Stimulated activated CD4-positive, alpha-beta T cell treated with anti-CD3 and anti-CD28 coated beads, TNF-alpha, amount 100 ng/mL, for 4 hours (primary cell): ENCODE measurements around the gene NT5C2.
"Not testable (repeated sequence)": the region's sequence is repeated elsewhere in the genome, so short reads cannot be mapped to it uniquely, and the experiment has no call there.

Source experiments
- DNase-seq, 3 experiments: peaks; one replicate each; pipeline ENCODE4 v3.0.0-alpha.2; 2020; ENCODE audit warnings: low read depth in 3 of 3

The NT5C2 gene

DNA sequence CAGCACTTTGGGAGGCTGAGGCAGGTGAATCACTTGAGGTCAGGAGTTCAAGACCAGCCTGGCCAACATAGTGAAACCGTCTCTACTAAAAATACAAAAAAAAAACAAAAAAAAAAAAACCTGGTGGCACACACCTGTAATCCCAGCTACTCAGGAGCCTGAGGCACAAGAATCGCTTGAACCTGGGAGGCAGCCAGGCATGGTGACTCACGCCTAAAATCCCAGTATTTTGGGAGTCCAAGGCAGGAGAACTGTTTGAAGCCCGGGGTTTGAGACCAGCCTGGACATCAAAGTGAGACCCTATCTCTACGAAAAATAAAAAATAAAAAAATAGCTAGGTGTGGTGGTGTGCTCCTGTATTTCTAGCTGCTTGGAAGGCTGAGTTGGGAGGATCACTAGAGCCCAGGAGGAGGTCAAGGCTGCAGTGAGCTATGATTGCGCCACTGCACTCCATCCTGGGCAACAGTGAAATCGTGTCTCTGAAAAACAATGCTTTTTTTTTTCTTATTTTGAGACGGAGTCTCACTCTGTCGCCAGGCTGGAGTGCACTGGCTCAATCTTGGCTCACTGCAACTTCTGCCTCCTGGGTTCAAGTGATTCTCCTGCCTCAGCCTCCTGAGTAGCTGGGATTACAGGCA, 29.2 kb downstream of the NT5C2 start:
- DNase-seq, result not testable (repeated sequence)

DNA sequence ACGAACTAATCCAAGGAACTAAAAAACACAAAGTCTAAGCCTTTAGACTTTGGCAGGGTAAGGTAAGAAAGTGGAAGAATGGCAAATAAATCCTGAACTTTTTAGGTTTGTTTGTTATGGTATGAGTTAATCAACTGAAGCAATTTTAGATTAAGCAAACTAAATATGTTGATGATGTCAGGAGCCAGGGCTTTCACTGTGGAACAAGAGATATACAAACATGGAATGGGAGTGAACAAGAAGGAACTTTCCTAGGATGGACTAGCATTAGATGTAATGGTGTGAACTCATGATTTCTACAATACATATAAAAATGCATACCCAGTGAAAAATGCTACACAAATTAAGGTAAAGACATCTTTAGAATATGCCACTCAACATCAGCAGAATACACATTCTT, 35.8 kb downstream of the NT5C2 start:
- DNase-seq, result no peak

DNA sequence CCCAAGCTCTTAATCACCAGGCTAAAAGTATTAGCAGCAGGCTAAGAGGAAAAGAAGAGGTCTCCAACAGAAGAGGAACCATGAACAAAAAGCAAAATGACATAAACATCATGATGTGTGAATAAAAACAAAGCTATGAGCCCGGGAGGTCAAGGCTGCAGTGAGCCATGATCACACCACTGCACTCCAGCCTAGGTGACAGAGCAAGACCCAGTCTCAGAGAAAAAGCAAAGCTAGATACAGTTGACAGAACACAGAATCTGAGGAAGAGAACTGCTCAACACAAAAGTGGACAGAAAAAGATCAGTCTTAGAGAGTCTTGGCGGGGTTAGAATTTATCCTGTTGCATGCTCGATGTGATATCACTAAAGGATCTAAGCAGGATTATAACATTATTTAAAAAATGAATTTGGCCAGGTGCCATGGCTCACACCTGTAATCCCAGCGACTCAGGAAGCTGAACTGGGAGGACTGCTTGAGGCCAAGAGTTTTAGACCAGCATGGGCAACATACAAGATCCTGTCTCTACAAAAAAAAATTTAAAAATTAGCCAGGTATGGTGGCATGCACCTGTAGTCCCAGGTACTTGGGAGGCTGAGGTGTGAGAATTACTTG, 37.5 kb downstream of the NT5C2 start:
- DNase-seq, result no peak

GRCh38 chr10:103154521-103155299, 38.4 kb downstream of the NT5C2 start:
- DNase-seq, result no peak

DNA sequence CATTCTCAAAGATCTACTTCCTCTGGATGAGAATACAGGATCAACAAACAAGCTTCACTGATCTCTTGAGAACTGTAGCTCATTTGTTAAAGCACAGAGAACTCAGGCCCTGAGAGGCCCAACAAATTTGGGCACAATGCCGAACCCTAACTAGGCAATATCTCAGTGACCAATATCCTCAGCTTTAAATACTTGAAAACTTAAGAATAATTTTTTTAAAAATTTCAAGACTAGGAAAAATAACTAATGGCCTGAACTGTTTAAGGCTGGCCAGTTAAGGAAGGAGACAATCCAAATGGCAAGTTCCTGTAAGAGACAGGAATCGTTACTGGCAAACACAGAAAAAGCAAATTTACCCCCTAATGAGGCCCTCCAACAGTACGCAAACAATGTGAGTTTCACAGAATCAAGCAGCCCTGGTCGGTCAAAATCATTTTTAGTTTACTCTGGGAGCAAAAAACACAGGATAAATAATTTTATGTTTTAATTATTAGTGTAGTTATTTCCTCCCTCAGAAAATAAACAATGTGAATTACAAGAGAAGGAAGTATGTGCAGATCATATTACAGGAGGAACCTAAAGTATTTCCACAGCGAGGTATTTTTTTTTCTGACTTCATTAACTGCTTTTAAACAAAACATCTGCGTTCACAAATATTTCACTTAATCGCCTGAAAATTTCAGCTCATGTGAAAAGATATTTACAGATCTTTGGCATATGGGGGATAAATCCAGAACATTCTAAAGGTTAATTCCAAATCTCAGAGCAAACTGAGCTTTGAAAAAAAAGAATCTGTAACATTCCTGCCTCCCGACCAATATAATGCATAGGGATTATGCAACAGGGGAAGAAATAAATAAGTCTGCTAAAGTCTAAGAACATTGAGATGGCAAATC, 39.5 kb downstream of the NT5C2 start:
- DNase-seq, result no peak

GRCh38 chr10:103149991-103150622, 43.0 kb downstream of the NT5C2 start:
- no peak for DNase-seq

DNA sequence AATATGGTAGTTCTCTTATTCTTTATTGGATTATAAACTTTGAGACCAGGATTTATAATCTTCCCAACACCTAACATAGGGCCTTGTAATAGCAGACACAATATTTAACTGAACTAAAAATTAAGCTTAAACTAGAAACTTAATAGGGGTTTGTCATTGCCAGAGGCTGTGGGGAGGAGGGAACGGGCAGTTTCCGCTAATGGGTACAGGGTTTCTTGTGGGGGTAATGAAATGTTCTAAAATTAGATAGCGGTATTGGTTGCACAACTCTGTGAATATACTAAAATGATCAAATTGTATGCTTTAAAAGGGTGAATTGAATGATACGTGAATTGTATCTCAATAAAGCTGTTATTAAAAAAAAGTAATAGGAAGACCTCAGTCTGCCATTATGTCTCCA, 45.4 kb downstream of the NT5C2 start:
- no peak for DNase-seq

GRCh38 chr10:103145860-103146466, 47.1 kb downstream of the NT5C2 start:
- no peak for DNase-seq

DNA sequence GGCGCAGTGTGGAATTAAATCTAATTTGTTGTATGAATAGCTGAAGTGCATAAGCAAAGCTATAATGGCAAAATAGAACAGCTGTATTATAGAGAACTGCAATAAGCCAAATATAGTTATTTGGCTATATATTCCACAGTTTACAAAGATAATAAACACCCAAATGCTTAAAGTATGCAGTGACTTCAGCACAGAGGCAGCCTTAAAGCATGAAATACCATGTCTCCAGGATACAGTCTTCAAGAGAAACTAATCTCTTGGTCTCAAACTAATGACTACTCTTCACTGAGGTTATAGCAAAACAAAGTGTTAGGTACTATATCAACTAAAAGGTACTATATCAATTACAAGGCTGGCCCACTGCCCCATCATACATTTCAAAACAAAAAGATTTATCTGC, 48.0 kb downstream of the NT5C2 start:
- DNase-seq, result no peak

DNA sequence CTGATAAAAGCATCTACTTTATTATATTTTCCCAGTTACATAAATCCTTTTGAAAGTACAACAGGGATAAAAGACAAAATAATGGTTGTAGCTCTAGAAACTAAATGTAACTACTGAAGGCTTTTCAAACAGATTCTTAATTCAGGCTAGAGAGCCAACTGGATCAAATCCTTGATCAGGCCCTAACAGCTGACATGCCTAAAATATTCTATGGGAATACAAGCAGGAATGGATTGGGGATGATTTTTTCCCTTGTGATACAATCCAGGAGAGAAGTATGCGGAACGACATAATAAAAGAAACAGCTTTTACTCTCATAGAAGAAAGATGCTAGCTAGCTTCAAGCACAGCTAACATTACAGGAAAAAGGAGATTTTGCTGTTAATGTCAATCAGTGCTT, 49.0 kb downstream of the NT5C2 start:
- DNase-seq, result no peak

GRCh38 chr10:103143641-103144040, 49.4 kb downstream of the NT5C2 start:
- not testable (repeated sequence) for DNase-seq

GRCh38 chr10:103141950-103142349, 51.1 kb downstream of the NT5C2 start:
- DNase-seq, result no peak

- no peak for DNase-seq
Measured at GRCh38 chr10:103140469-103140868, 52.6 kb downstream of the NT5C2 start.

DNA sequence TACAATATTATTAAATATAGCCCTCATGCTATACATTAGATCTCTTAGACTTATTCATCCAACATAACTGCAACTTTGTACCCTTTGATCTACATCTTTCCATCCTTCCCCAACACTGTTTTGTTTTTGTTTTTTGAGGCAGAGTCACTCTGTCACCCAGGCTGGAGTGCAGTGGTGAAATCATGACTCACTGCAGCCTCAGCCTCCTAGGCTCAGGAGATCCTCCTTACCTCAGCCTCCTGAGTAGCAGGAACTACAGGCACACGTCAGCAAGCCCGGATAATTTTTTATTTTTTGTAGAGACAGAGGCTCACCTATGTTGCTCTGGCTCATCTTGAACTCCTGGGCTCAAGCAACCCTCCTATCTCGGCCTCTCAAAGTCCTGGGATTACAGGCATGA, 53.3 kb downstream of the NT5C2 start:
- DNase-seq, result no peak

GRCh38 chr10:103135168-103135567, 57.9 kb downstream of the NT5C2 start:
- DNase-seq, result not testable (repeated sequence)

GRCh38 chr10:103130910-103131309, 62.2 kb downstream of the NT5C2 start:
- no peak for DNase-seq

DNA sequence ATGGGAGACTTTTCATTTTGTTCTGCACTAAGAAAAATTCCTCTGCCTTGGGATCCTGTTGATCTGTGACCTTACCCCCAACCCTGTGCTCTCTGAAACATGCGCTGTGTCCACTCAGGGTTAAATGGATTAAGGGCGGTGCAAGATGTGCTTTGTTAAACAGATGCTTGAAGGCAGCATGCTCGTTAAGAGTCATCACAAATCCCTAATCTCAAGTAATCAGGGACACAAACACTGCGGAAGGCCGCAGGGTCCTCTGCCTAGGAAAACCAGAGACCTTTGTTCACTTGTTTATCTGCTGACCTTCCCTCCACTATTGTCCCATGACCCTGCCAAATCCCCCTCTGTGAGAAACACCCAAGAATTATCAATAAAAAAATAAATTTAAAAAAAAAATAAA, 62.9 kb downstream of the NT5C2 start:
- DNase-seq, result not testable (repeated sequence)

- no peak for DNase-seq
Measured at GRCh38 chr10:103127241-103127640, 65.8 kb downstream of the NT5C2 start.

- DNase-seq, result no peak
Measured at GRCh38 chr10:103125323-103126267, 67.5 kb downstream of the NT5C2 start.
